Activated CD4-positive, alpha-beta memory T cell treated with anti-CD3 and anti-CD28 coated beads for 36 hours (primary cell): Measurements from ENCODE around the gene PKP4. TPM values are rescaled to one million over a fixed set of nuclear protein-coding genes. Genes with fewer than 3 reads are reported as not detected.

Source experiments
- CTCF ChIA-PET: fragments of 350-600 bp; sonication (Branson Sonifier 250); formaldehyde crosslinking; loops from one replicate; lab custom pipeline; 2021; ENCODE audit warnings: antibody characterized with exemption, inconsistent platforms; lab: Charles Lee
- POLR2A ChIA-PET: fragments of 350-600 bp; sonication (Branson Sonifier 250); formaldehyde crosslinking; loops from one replicate; lab custom pipeline; 2021; ENCODE audit warnings: antibody characterized with exemption; lab: Charles Lee
- DNase-seq: peaks from one replicate; pipeline ENCODE4 v3.0.0-alpha.2; 2020
- H3K27ac Mint-ChIP-seq: one replicate; pipeline ENCODE4 v1.8.0; 2021; ENCODE audit warnings: mixed read lengths
- H3K27me3 Mint-ChIP-seq: one replicate; pipeline ENCODE4 v1.8.0; 2021; ENCODE audit warnings: mixed read lengths
- H3K36me3 Mint-ChIP-seq: one replicate; pipeline ENCODE4 v1.8.0; 2021; ENCODE audit warnings: mixed read lengths
- H3K4me1 Mint-ChIP-seq: one replicate; pipeline ENCODE4 v1.8.0; 2021; ENCODE audit warnings: low read depth, mixed read lengths
- H3K4me3 Mint-ChIP-seq: one replicate; pipeline ENCODE4 v1.8.0; 2021; ENCODE audit warnings: mild to moderate bottlenecking, mixed read lengths
- H3K9me3 Mint-ChIP-seq: one replicate; pipeline ENCODE4 v1.8.0; 2021; ENCODE audit warnings: mixed read lengths
- intact Hi-C: fragments of 100-400 bp; cut with micrococcal nuclease; formaldehyde crosslinking; loops from one replicate; pipeline ENCODE4 v1.15.1; 2023
- total RNA-seq, 2 experiments: library from RNA; stranded (reverse); gene quantifications; one replicate each; pipeline ENCODE4 v1.2.3, GENCODE V29; 2021

The PKP4 gene
- total RNA-seq, 2 experiments from 2014 or later = 41.4 to 43.1 TPM

- intact Hi-C loops = loop anchor here (5.0 kb wide), 2 partner anchors 313 to 608 kb away; no protein-coding TSS in a partner anchor
- ChIA-PET CTCF (interaction anchor here (1.4 kb wide), 1 partner anchor 47 kb away, joined by 3 read pairs; no protein-coding TSS in a partner anchor), POLR2A (no interaction called here)
- Mint-ChIP-seq H3K4me3 (no peak overlapping the region), H3K27ac (no peak overlapping the region), H3K4me1 (peaks cover 28% of the 10 kb centered on the region), H3K36me3 (no peaks in the 10 kb centered on the region), H3K9me3 (no peaks in the 10 kb centered on the region), H3K27me3 (no peaks in the 10 kb centered on the region)
- DNase-seq = no peak
Observed at GRCh38 chr2:158505448-158505934, 48.7 kb downstream of the PKP4 start.

GRCh38 chr2:158507141-158507540, 50.4 kb downstream of the PKP4 start:
- H3K4me3 Mint-ChIP-seq = no peak overlapping the region
- DNase-seq = peak; percentile 55
- H3K4me1 Mint-ChIP-seq = peaks cover 32% of the 10 kb centered on the region
- no peaks in the 10 kb centered on the region for H3K36me3 Mint-ChIP-seq
- intact Hi-C loops = loop anchor here (2.0 to 5.0 kb wide), 5 partner anchors 22 to 610 kb away; partner anchors contain the start of genes CCDC148 and PKP4
- H3K9me3 Mint-ChIP-seq = no peaks in the 10 kb centered on the region
- ChIA-PET POLR2A (interaction anchor here (1.0 kb wide), 1 partner anchor 609 kb away, joined by 4 read pairs; no protein-coding TSS in a partner anchor), CTCF (interaction anchor here (0.6 to 1.2 kb wide), 3 partner anchors 10 to 45 kb away, joined by 3 to 4 read pairs (median 3); no protein-coding TSS in a partner anchor)
- H3K27ac Mint-ChIP-seq = peak overlapping the region; percentile 11
- H3K27me3 Mint-ChIP-seq = no peaks in the 10 kb centered on the region

- ChIA-PET CTCF (interaction anchor here (0.6 to 1.2 kb wide), 3 partner anchors 10 to 46 kb away, joined by 3 to 4 read pairs (median 3); no protein-coding TSS in a partner anchor), POLR2A (interaction anchor here (1.0 kb wide), 1 partner anchor 609 kb away, joined by 4 read pairs; no protein-coding TSS in a partner anchor)
- intact Hi-C loops = loop anchor here (2.0 to 5.0 kb wide), 5 partner anchors 23 to 610 kb away; partner anchors contain the start of genes CCDC148 and PKP4
- no peaks in the 10 kb centered on the region for H3K36me3 Mint-ChIP-seq
- no peaks in the 10 kb centered on the region for H3K9me3 Mint-ChIP-seq
- no peak overlapping the region for H3K4me3 Mint-ChIP-seq
- no peak overlapping the region for H3K27ac Mint-ChIP-seq
- peaks cover 32% of the 10 kb centered on the region for H3K4me1 Mint-ChIP-seq
- DNase-seq = no peak
- H3K27me3 Mint-ChIP-seq = no peaks in the 10 kb centered on the region
Observed at GRCh38 chr2:158507679-158508078, 50.9 kb downstream of the PKP4 start.

- no peak overlapping the region for H3K4me3 Mint-ChIP-seq
- H3K4me1 Mint-ChIP-seq = peaks cover 30% of the 10 kb centered on the region
- H3K27ac Mint-ChIP-seq = peak overlapping the region; percentile 2
- intact Hi-C loops = loop anchor here (5.0 kb wide), 2 partner anchors 318 to 613 kb away; no protein-coding TSS in a partner anchor
- H3K36me3 Mint-ChIP-seq = peaks cover 8% of the 10 kb centered on the region
- no peaks in the 10 kb centered on the region for H3K27me3 Mint-ChIP-seq
- ChIA-PET POLR2A (no interaction called here), CTCF (interaction anchor here (0.7 kb wide), 1 partner anchor 215 kb away, joined by 3 read pairs; no protein-coding TSS in a partner anchor)
- DNase-seq = peak; percentile 40
- no peaks in the 10 kb centered on the region for H3K9me3 Mint-ChIP-seq
Observed at GRCh38 chr2:158509928-158510797, 53.4 kb downstream of the PKP4 start.

GRCh38 chr2:158510887-158511286, 54.1 kb downstream of the PKP4 start:
- DNase-seq = no peak

GRCh38 chr2:158511706-158512105, 55.0 kb downstream of the PKP4 start:
- no peaks in the 10 kb centered on the region for H3K9me3 Mint-ChIP-seq
- DNase-seq = no peak
- no peak overlapping the region for H3K4me3 Mint-ChIP-seq
- POLR2A ChIA-PET = no interaction called here
- no peaks in the 10 kb centered on the region for H3K27me3 Mint-ChIP-seq
- peaks cover 8% of the 10 kb centered on the region for H3K36me3 Mint-ChIP-seq
- intact Hi-C loops = no loop called here
- H3K27ac Mint-ChIP-seq = no peak overlapping the region
- CTCF ChIA-PET = no interaction called here
- peaks cover 24% of the 10 kb centered on the region for H3K4me1 Mint-ChIP-seq

More at GRCh38 chr2:158510887-158511286, 54.1 kb downstream of the PKP4 start:
- intact Hi-C loops = no loop called here
- Mint-ChIP-seq H3K4me1 (peaks cover 30% of the 10 kb centered on the region), H3K9me3 (no peaks in the 10 kb centered on the region), H3K4me3 (no peak overlapping the region), H3K27me3 (no peaks in the 10 kb centered on the region), H3K36me3 (peaks cover 8% of the 10 kb centered on the region), H3K27ac (no peak overlapping the region)
- ChIA-PET CTCF (no interaction called here), POLR2A (no interaction called here)

- Mint-ChIP-seq H3K4me1 (peaks cover 18% of the 10 kb centered on the region), H3K4me3 (no peak overlapping the region), H3K36me3 (peaks cover 8% of the 10 kb centered on the region), H3K27me3 (no peaks in the 10 kb centered on the region), H3K27ac (no peak overlapping the region), H3K9me3 (no peaks in the 10 kb centered on the region)
- CTCF ChIA-PET = no interaction called here
- no peak for DNase-seq
- POLR2A ChIA-PET = no interaction called here
- intact Hi-C loops = no loop called here
Observed at GRCh38 chr2:158512323-158512722, 55.6 kb downstream of the PKP4 start.

- Mint-ChIP-seq H3K27me3 (no peaks in the 10 kb centered on the region), H3K9me3 (no peaks in the 10 kb centered on the region), H3K4me1 (peaks cover 13% of the 10 kb centered on the region), H3K4me3 (no peak overlapping the region), H3K36me3 (peaks cover 8% of the 10 kb centered on the region), H3K27ac (no peak overlapping the region)
- no peak for DNase-seq
- ChIA-PET POLR2A (no interaction called here), CTCF (no interaction called here)
- intact Hi-C loops = no loop called here
Observed at GRCh38 chr2:158513841-158514240, 57.1 kb downstream of the PKP4 start.

- Mint-ChIP-seq H3K27ac (no peak overlapping the region), H3K4me3 (no peak overlapping the region), H3K9me3 (no peaks in the 10 kb centered on the region), H3K36me3 (peaks cover 12% of the 10 kb centered on the region), H3K27me3 (no peaks in the 10 kb centered on the region), H3K4me1 (no peaks in the 10 kb centered on the region)
- intact Hi-C loops = no loop called here
- DNase-seq = no peak
- POLR2A ChIA-PET = no interaction called here
- CTCF ChIA-PET = no interaction called here
Observed at GRCh38 chr2:158518084-158518483, 61.3 kb downstream of the PKP4 start.

- ChIA-PET CTCF (no interaction called here), POLR2A (no interaction called here)
- intact Hi-C loops = no loop called here
- H3K27ac Mint-ChIP-seq = no peak overlapping the region
- H3K4me1 Mint-ChIP-seq = no peaks in the 10 kb centered on the region
- DNase-seq = no peak
- H3K9me3 Mint-ChIP-seq = no peaks in the 10 kb centered on the region
- H3K36me3 Mint-ChIP-seq = peaks cover 6% of the 10 kb centered on the region
- H3K4me3 Mint-ChIP-seq = no peak overlapping the region
- no peaks in the 10 kb centered on the region for H3K27me3 Mint-ChIP-seq
Observed at GRCh38 chr2:158519481-158519880, 62.7 kb downstream of the PKP4 start.

- POLR2A ChIA-PET = no interaction called here
- H3K9me3 Mint-ChIP-seq = no peaks in the 10 kb centered on the region
- DNase-seq = no peak
- H3K27ac Mint-ChIP-seq = no peak overlapping the region
- peaks cover 6% of the 10 kb centered on the region for H3K36me3 Mint-ChIP-seq
- no peaks in the 10 kb centered on the region for H3K27me3 Mint-ChIP-seq
- no peaks in the 10 kb centered on the region for H3K4me1 Mint-ChIP-seq
- intact Hi-C loops = no loop called here
- CTCF ChIA-PET = no interaction called here
- no peak overlapping the region for H3K4me3 Mint-ChIP-seq
Observed at GRCh38 chr2:158529379-158530259, 72.9 kb downstream of the PKP4 start.
